HepG2 (cell line): ENCODE results near the gene MARCHF2. TPM values are rescaled to one million over a fixed set of nuclear protein-coding genes. Genes with fewer than 3 reads are reported as not detected.

Source experiments
- ETV6 ChIP-seq: sonication (generic); formaldehyde crosslinking; conservative IDR thresholded peaks from 2 replicates; pipeline ENCODE4 v1.4.0; 2020; ENCODE audit warnings: missing genetic modification reagents
- GTF3A ChIP-seq: sonication (generic); formaldehyde crosslinking; conservative IDR thresholded peaks from 2 replicates; pipeline ENCODE4 v1.4.0; 2020; ENCODE audit warnings: mild to moderate bottlenecking, missing genetic modification reagents
- NFE2L2 ChIP-seq: fragments of 150-350 bp; IDR thresholded peaks from 2 replicates; pipeline ENCODE4 v1.6.1; 2014; ENCODE audit warnings: low read length
- NR2C2 ChIP-seq: sonication (generic); formaldehyde crosslinking; IDR thresholded peaks from 2 replicates; pipeline ENCODE4 v1.4.0; 2020; ENCODE audit warnings: missing genetic modification reagents, mild to moderate bottlenecking, moderate library complexity, borderline replicate concordance
- RBFOX2 ChIP-seq: fragments of 200-400 bp; formaldehyde crosslinking; IDR thresholded peaks from 2 replicates; pipeline ENCODE4 v1.6.1; 2017; ENCODE audit warnings: low read depth, mild to moderate bottlenecking, low read length
- RFX5 ChIP-seq: IDR thresholded peaks from 2 replicates; pipeline ENCODE4 v1.6.1; 2011; ENCODE audit warnings: low read depth, low read length, improper control_type of control experiment
- ZFP1 ChIP-seq: IDR thresholded peaks from 2 replicates; pipeline ENCODE4 v1.6.1; 2016
- ZNF138 ChIP-seq: sonication (generic); formaldehyde crosslinking; IDR thresholded peaks from 2 replicates; pipeline ENCODE4 v1.5.0; 2020; ENCODE audit warnings: mild to moderate bottlenecking, low read depth, missing genetic modification reagents
- ZNF143 ChIP-seq: sonication (generic); formaldehyde crosslinking; IDR thresholded peaks from 2 replicates; pipeline ENCODE4 v1.4.0; 2020; ENCODE audit warnings: missing genetic modification reagents
- ZNF317 ChIP-seq: sonication (generic); formaldehyde crosslinking; IDR thresholded peaks from 2 replicates; pipeline ENCODE4 v1.5.0; 2020; ENCODE audit warnings: mild to moderate bottlenecking, missing genetic modification reagents
- ZNF496 ChIP-seq: sonication (generic); formaldehyde crosslinking; IDR thresholded peaks from 2 replicates; pipeline ENCODE4 v1.8.1; 2023; ENCODE audit warnings: mild to moderate bottlenecking, moderate library complexity, missing genetic modification reagents; ENCODE audit not compliant: insufficient replicate concordance
- ZNF501 ChIP-seq: sonication (generic); formaldehyde crosslinking; IDR thresholded peaks from 2 replicates; pipeline ENCODE4 v1.5.1; 2020; ENCODE audit warnings: mild to moderate bottlenecking, moderate library complexity, missing genetic modification reagents
- ZNF563 ChIP-seq: sonication (generic); formaldehyde crosslinking; IDR thresholded peaks from 2 replicates; pipeline ENCODE4 v1.8.0; 2022; ENCODE audit warnings: mild to moderate bottlenecking, moderate library complexity, missing genetic modification reagents
- ZNF775 ChIP-seq: sonication (generic); formaldehyde crosslinking; IDR thresholded peaks from 2 replicates; pipeline ENCODE4 v1.4.0; 2020; ENCODE audit warnings: missing genetic modification reagents, mild to moderate bottlenecking, moderate library complexity, borderline replicate concordance
- polyA plus RNA-seq, 8 experiments: library from polyadenylated mRNA; depleted of rRNA in 3 of 8; stranded (reverse) in 7 of 8; unstranded in 1 of 8; fragments of >200 nt; fragmentation: Illumina TruSeq in 4 of 8; extraction: Trizol in 4 of 8; gene quantifications; 2 replicates each; pipeline versions ENCODE4 v1.2.1 to v1.2.3, GENCODE V29; 2011 to 2016; ENCODE audit warnings: low read depth in 4 of 8, missing spikeins in 1 of 8, mixed read lengths in 1 of 8; ENCODE audit not compliant: insufficient read depth in 1 of 8
- total RNA-seq, 5 experiments: library from RNA; depleted of rRNA; stranded (reverse); fragments of >200 nt; fragmentation: Illumina TruSeq; extraction: Trizol; gene quantifications; 2 replicates each; pipeline ENCODE4 v1.2.3, GENCODE V29; 2016; ENCODE audit warnings: low read depth in 1 of 5
- TF ChIP-seq, protein P1 (sequence below), 2 experiments: sonication (generic) in 1 of 2; formaldehyde crosslinking in 1 of 2; IDR thresholded peaks; 2 replicates each; pipeline versions ENCODE4 v1.4.0 to v1.6.1; 2018 to 2020; ENCODE audit warnings: missing genetic modification reagents in 2 of 2, borderline replicate concordance in 1 of 2, low read depth in 1 of 2, mild to moderate bottlenecking in 1 of 2, missing biosample characterization in 1 of 2
- TF ChIP-seq, protein P2 (sequence below): sonication (generic); formaldehyde crosslinking; IDR thresholded peaks from 2 replicates; pipeline ENCODE4 v1.9.0; 2021; ENCODE audit warnings: missing genetic modification reagents, borderline replicate concordance
- TF ChIP-seq, protein P3 (sequence below): sonication (generic); formaldehyde crosslinking; IDR thresholded peaks from 2 replicates; pipeline ENCODE4 v1.5.0; 2020; ENCODE audit warnings: mild to moderate bottlenecking, missing genetic modification reagents, borderline replicate concordance
- TF ChIP-seq, protein P4 (sequence below): sonication (generic); formaldehyde crosslinking; IDR thresholded peaks from 2 replicates; pipeline ENCODE4 v1.5.0; 2020; ENCODE audit warnings: mild to moderate bottlenecking, missing genetic modification reagents, borderline replicate concordance

The MARCHF2 gene
- total and polyA plus RNA-seq, 2 of the 13 experiments (the other 11 are each of a cell fraction or from before 2014, with no cell fraction given): 12.7 to 13.0 TPM

DNA sequence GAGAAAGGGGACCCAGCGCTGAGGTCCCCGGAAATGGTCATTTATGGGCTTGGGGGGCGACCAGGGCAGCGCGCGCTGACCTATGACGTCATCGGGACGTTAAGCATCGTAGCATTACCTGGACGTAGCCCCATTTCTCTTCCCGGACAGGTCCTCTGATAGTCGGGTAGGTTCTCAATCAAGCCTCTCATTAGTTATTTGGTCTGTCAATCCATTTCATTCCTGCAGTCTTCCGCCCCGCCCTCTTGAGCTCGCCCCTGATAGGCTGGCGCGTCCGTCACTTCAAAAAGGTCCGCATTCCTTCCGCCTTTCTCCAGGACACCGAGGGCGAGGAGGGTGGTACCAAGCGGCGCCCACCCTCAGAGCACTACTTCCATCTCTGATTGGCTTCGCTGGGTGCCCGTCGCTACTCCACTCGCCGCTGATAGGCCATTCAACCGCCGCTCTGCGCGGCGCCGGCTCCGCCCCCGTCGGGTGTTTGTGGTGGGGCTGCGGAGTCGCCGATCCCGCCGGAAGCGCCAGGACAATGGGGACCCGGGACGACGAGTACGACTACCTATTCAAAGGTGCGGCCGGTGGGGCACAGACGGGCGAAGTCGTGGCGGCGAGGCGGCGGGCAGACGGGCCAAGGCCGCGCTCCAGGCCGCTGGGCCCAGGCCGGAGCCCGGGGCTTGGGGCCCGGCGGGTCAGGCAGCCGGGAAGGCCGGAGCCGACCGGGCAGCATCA, 23.1 kb upstream of the MARCHF2 start, which contains the start of gene RAB11B (continued):
- TF ChIP-seq, protein P1, sequence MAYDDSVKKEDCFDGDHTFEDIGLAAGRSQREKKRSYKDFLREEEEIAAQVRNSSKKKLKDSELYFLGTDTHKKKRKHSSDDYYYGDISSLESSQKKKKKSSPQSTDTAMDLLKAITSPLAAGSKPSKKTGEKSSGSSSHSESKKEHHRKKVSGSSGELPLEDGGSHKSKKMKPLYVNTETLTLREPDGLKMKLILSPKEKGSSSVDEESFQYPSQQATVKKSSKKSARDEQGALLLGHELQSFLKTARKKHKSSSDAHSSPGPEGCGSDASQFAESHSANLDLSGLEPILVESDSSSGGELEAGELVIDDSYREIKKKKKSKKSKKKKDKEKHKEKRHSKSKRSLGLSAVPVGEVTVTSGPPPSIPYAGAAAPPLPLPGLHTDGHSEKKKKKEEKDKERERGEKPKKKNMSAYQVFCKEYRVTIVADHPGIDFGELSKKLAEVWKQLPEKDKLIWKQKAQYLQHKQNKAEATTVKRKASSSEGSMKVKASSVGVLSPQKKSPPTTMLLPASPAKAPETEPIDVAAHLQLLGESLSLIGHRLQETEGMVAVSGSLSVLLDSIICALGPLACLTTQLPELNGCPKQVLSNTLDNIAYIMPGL (CRISPR knock-in tag; IDR thresholded peaks at IDR 0.05; ENCODE audit: borderline replicate concordance in 1 of 2, low read depth in 1 of 2): 0 out of 4 replicates have a peak, but pooled peaks of 1 of the 2 experiments have one; percentile 6
- TF ChIP-seq GTF3A: no peak
- TF ChIP-seq, protein P2, sequence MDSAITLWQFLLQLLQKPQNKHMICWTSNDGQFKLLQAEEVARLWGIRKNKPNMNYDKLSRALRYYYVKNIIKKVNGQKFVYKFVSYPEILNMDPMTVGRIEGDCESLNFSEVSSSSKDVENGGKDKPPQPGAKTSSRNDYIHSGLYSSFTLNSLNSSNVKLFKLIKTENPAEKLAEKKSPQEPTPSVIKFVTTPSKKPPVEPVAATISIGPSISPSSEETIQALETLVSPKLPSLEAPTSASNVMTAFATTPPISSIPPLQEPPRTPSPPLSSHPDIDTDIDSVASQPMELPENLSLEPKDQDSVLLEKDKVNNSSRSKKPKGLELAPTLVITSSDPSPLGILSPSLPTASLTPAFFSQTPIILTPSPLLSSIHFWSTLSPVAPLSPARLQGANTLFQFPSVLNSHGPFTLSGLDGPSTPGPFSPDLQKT: peak; percentile 47; the same call in 1 of the 2 replicates
- TF ChIP-seq ZNF143 (CRISPR knock-in tag): no peak
- TF ChIP-seq RBFOX2: peak; percentile 97
- TF ChIP-seq ZNF496 (CRISPR knock-in tag): no peak
- peak; percentile 79 for TF ChIP-seq NR2C2 (CRISPR knock-in tag)
- TF ChIP-seq ZNF775: no peak
- peak; percentile 78 for TF ChIP-seq ZNF563 (CRISPR knock-in tag)
- peak; percentile 86; the same call in 1 of the 2 replicates for TF ChIP-seq ZNF138 (CRISPR knock-in tag)
- peak; percentile 63; the same call in 1 of the 2 replicates for TF ChIP-seq RFX5
- TF ChIP-seq NFE2L2: no peak
- peak; percentile 29; the same call in 1 of the 2 replicates for TF ChIP-seq ZNF501 (CRISPR knock-in tag)
- TF ChIP-seq, protein P3, sequence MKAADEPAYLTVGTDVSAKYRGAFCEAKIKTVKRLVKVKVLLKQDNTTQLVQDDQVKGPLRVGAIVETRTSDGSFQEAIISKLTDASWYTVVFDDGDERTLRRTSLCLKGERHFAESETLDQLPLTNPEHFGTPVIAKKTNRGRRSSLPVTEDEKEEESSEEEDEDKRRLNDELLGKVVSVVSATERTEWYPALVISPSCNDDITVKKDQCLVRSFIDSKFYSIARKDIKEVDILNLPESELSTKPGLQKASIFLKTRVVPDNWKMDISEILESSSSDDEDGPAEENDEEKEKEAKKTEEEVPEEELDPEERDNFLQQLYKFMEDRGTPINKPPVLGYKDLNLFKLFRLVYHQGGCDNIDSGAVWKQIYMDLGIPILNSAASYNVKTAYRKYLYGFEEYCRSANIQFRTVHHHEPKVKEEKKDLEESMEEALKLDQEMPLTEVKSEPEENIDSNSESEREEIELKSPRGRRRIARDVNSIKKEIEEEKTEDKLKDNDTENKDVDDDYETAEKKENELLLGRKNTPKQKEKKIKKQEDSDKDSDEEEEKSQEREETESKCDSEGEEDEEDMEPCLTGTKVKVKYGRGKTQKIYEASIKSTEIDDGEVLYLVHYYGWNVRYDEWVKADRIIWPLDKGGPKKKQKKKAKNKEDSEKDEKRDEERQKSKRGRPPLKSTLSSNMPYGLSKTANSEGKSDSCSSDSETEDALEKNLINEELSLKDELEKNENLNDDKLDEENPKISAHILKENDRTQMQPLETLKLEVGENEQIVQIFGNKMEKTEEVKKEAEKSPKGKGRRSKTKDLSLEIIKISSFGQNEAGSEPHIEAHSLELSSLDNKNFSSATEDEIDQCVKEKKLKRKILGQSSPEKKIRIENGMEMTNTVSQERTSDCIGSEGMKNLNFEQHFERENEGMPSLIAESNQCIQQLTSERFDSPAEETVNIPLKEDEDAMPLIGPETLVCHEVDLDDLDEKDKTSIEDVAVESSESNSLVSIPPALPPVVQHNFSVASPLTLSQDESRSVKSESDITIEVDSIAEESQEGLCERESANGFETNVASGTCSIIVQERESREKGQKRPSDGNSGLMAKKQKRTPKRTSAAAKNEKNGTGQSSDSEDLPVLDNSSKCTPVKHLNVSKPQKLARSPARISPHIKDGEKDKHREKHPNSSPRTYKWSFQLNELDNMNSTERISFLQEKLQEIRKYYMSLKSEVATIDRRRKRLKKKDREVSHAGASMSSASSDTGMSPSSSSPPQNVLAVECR (CRISPR knock-in tag): peak; percentile 41; the same call in 1 of the 2 replicates
- TF ChIP-seq ETV6: no peak
- TF ChIP-seq ZFP1 (CRISPR knock-in tag): no peak
- TF ChIP-seq, protein P4, sequence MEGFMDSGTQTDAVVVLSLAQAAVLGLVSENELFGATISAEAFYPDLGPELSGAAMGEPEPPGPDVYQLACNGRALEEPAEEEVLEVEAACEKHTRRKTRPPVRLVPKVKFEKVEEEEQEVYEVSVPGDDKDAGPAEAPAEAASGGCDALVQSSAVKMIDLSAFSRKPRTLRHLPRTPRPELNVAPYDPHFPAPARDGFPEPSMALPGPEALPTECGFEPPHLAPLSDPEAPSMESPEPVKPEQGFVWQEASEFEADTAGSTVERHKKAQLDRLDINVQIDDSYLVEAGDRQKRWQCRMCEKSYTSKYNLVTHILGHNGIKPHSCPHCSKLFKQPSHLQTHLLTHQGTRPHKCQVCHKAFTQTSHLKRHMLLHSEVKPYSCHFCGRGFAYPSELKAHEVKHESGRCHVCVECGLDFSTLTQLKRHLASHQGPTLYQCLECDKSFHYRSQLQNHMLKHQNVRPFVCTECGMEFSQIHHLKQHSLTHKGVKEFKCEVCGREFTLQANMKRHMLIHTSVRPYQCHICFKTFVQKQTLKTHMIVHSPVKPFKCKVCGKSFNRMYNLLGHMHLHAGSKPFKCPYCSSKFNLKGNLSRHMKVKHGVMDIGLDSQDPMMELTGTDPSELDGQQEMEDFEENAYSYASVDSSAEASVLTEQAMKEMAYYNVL (CRISPR knock-in tag): 0 out of 2 replicates have a peak, but pooled peaks have one; percentile 23
- TF ChIP-seq ZNF317: no peak
